Measurements from ENCODE around the gene PLAC1. TPM values are rescaled to one million over a fixed set of nuclear protein-coding genes. Genes with fewer than 3 reads are reported as not detected.

PLAC1 gene
- total and polyA plus RNA-seq, 2 experiments from 2014 or later, result 0.50 to 0.83 TPM

DNA sequence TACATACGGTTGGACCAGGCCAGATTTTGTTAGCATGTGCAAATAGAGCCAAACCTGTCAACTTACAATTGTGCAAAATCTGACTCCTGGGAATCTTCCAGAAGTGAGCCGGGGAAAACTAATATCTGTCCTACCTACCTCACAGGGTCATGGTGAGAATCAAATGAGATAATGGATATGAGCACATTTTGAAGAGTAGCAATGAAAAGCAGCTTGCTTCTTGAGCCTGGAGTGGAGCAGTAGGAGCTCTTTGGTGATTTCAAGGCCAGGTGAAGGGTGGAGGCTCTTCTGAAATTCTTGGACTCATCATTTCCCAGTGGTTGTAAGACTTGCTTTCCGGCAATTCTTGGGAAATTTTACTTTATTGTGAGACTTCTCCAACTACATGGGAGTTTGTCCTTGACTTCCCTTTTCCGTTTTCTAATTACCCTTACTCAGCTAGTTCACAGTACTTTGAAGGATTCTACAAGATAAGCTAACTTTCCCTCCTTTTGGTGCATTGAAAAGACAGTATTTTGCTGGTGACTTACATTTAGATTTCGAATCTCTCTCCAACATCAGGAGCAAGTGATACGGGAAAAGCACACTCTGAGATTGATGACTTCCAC, 12.2 kb downstream of the PLAC1 start:
- no peaks in the 10 kb centered on the region for H3K36me3 ChIP-seq (ENCODE audit: insufficient read depth)
- H3K79me2 ChIP-seq (replicated peaks; ENCODE audit: insufficient read depth), result no peaks in the 10 kb centered on the region
- DNase-seq (ENCODE audit: low spot score) (no peak), ATAC-seq (no peak)
- no peak for TF ChIP-seq EZH2phosphoT487 (IDR thresholded peaks at IDR 0.05; ENCODE audit: unreplicated experiment)
- TF ChIP-seq, protein P1, sequence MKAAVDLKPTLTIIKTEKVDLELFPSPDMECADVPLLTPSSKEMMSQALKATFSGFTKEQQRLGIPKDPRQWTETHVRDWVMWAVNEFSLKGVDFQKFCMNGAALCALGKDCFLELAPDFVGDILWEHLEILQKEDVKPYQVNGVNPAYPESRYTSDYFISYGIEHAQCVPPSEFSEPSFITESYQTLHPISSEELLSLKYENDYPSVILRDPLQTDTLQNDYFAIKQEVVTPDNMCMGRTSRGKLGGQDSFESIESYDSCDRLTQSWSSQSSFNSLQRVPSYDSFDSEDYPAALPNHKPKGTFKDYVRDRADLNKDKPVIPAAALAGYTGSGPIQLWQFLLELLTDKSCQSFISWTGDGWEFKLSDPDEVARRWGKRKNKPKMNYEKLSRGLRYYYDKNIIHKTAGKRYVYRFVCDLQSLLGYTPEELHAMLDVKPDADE (IDR thresholded peaks at IDR 0.05), result no peak
- no peak for TF ChIP-seq ZNF331 (CRISPR knock-in tag; IDR thresholded peaks at IDR 0.05; ENCODE audit: low read depth)
- no peak for TF ChIP-seq ZNF114 (CRISPR knock-in tag; IDR thresholded peaks at IDR 0.05)
- TF ChIP-seq, protein P2, sequence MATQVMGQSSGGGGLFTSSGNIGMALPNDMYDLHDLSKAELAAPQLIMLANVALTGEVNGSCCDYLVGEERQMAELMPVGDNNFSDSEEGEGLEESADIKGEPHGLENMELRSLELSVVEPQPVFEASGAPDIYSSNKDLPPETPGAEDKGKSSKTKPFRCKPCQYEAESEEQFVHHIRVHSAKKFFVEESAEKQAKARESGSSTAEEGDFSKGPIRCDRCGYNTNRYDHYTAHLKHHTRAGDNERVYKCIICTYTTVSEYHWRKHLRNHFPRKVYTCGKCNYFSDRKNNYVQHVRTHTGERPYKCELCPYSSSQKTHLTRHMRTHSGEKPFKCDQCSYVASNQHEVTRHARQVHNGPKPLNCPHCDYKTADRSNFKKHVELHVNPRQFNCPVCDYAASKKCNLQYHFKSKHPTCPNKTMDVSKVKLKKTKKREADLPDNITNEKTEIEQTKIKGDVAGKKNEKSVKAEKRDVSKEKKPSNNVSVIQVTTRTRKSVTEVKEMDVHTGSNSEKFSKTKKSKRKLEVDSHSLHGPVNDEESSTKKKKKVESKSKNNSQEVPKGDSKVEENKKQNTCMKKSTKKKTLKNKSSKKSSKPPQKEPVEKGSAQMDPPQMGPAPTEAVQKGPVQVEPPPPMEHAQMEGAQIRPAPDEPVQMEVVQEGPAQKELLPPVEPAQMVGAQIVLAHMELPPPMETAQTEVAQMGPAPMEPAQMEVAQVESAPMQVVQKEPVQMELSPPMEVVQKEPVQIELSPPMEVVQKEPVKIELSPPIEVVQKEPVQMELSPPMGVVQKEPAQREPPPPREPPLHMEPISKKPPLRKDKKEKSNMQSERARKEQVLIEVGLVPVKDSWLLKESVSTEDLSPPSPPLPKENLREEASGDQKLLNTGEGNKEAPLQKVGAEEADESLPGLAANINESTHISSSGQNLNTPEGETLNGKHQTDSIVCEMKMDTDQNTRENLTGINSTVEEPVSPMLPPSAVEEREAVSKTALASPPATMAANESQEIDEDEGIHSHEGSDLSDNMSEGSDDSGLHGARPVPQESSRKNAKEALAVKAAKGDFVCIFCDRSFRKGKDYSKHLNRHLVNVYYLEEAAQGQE (IDR thresholded peaks at IDR 0.05; ENCODE audit: unreplicated experiment), result no peak
- no peak for TF ChIP-seq NANOG (IDR thresholded peaks at IDR 0.05; ENCODE audit: borderline replicate concordance)
- no peak for TF ChIP-seq JUNB (IDR thresholded peaks at IDR 0.05; ENCODE audit: unreplicated experiment)
- TF ChIP-seq, protein P3, sequence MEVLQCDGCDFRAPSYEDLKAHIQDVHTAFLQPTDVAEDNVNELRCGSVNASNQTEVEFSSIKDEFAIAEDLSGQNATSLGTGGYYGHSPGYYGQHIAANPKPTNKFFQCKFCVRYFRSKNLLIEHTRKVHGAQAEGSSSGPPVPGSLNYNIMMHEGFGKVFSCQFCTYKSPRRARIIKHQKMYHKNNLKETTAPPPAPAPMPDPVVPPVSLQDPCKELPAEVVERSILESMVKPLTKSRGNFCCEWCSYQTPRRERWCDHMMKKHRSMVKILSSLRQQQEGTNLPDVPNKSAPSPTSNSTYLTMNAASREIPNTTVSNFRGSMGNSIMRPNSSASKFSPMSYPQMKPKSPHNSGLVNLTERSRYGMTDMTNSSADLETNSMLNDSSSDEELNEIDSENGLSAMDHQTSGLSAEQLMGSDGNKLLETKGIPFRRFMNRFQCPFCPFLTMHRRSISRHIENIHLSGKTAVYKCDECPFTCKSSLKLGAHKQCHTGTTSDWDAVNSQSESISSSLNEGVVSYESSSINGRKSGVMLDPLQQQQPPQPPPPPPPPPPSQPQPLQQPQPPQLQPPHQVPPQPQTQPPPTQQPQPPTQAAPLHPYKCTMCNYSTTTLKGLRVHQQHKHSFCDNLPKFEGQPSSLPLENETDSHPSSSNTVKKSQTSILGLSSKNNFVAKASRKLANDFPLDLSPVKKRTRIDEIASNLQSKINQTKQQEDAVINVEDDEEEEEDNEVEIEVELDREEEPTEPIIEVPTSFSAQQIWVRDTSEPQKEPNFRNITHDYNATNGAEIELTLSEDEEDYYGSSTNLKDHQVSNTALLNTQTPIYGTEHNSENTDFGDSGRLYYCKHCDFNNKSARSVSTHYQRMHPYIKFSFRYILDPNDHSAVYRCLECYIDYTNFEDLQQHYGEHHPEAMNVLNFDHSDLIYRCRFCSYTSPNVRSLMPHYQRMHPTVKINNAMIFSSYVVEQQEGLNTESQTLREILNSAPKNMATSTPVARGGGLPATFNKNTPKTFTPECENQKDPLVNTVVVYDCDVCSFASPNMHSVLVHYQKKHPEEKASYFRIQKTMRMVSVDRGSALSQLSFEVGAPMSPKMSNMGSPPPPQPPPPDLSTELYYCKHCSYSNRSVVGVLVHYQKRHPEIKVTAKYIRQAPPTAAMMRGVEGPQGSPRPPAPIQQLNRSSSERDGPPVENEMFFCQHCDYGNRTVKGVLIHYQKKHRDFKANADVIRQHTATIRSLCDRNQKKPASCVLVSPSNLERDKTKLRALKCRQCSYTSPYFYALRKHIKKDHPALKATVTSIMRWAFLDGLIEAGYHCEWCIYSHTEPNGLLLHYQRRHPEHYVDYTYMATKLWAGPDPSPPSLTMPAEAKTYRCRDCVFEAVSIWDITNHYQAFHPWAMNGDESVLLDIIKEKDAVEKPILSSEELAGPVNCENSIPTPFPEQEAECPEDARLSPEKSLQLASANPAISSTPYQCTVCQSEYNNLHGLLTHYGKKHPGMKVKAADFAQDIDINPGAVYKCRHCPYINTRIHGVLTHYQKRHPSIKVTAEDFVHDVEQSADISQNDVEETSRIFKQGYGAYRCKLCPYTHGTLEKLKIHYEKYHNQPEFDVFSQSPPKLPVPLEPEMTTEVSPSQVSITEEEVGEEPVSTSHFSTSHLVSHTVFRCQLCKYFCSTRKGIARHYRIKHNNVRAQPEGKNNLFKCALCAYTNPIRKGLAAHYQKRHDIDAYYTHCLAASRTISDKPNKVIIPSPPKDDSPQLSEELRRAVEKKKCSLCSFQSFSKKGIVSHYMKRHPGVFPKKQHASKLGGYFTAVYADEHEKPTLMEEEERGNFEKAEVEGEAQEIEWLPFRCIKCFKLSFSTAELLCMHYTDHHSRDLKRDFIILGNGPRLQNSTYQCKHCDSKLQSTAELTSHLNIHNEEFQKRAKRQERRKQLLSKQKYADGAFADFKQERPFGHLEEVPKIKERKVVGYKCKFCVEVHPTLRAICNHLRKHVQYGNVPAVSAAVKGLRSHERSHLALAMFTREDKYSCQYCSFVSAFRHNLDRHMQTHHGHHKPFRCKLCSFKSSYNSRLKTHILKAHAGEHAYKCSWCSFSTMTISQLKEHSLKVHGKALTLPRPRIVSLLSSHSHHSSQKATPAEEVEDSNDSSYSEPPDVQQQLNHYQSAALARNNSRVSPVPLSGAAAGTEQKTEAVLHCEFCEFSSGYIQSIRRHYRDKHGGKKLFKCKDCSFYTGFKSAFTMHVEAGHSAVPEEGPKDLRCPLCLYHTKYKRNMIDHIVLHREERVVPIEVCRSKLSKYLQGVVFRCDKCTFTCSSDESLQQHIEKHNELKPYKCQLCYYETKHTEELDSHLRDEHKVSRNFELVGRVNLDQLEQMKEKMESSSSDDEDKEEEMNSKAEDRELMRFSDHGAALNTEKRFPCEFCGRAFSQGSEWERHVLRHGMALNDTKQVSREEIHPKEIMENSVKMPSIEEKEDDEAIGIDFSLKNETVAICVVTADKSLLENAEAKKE (CRISPR knock-in tag; IDR thresholded peaks at IDR 0.05), result no peak
- no peak for TF ChIP-seq POLR2AphosphoS5 (IDR thresholded peaks at IDR 0.05; ENCODE audit: low read depth)
- TF ChIP-seq, protein P4, sequence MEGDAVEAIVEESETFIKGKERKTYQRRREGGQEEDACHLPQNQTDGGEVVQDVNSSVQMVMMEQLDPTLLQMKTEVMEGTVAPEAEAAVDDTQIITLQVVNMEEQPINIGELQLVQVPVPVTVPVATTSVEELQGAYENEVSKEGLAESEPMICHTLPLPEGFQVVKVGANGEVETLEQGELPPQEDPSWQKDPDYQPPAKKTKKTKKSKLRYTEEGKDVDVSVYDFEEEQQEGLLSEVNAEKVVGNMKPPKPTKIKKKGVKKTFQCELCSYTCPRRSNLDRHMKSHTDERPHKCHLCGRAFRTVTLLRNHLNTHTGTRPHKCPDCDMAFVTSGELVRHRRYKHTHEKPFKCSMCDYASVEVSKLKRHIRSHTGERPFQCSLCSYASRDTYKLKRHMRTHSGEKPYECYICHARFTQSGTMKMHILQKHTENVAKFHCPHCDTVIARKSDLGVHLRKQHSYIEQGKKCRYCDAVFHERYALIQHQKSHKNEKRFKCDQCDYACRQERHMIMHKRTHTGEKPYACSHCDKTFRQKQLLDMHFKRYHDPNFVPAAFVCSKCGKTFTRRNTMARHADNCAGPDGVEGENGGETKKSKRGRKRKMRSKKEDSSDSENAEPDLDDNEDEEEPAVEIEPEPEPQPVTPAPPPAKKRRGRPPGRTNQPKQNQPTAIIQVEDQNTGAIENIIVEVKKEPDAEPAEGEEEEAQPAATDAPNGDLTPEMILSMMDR (conservative IDR thresholded peaks at IDR 0.05; ENCODE audit: low read depth in 2 of 2), result no peak
- TF ChIP-seq STAT1 (IDR thresholded peaks at IDR 0.05; ENCODE audit: unreplicated experiment), result no peak
- no peak for TF ChIP-seq EZH2 (IDR thresholded peaks at IDR 0.05; ENCODE audit: low read depth, unreplicated experiment)
- no peak for TF ChIP-seq CREB1 (CRISPR knock-in tag; IDR thresholded peaks at IDR 0.05; ENCODE audit: low read depth)
- no peaks in the 10 kb centered on the region for H4K20me1 ChIP-seq (replicated peaks; ENCODE audit: insufficient read depth)
- H3K4me1 ChIP-seq (ENCODE audit: insufficient read depth), result no peaks in the 10 kb centered on the region
- Mint-ChIP-seq H3K4me3 (no peak overlapping the region), H3K27ac (no peak overlapping the region), H3K36me3 (ENCODE audit: low read depth) (no peaks in the 10 kb centered on the region), H3K4me1 (no peaks in the 10 kb centered on the region), H3K27me3 (ENCODE audit: insufficient read depth, low read depth, poor library complexity) (no peaks in the 10 kb centered on the region), H3K9me3 (no peaks in the 10 kb centered on the region)
- no peaks in the 10 kb centered on the region for H3K27me3 ChIP-seq (ENCODE audit: insufficient read depth)
- H3K9me2 ChIP-seq (ENCODE audit: insufficient read depth), result no peaks in the 10 kb centered on the region
- H3K4me2 ChIP-seq, result no peak overlapping the region
- no peaks in the 10 kb centered on the region for H3F3A ChIP-seq (replicated peaks; ENCODE audit: low read depth)
- H3K27ac ChIP-seq (ENCODE audit: low read depth), result no peak overlapping the region
- no peak overlapping the region for H3K4me3 ChIP-seq
- H2AFZ ChIP-seq, result no peak overlapping the region
